Measurements from ENCODE around the gene PAN2. TPM values are rescaled to one million over a fixed set of nuclear protein-coding genes. Genes with fewer than 3 reads are reported as not detected.
"Not testable (repeated sequence)": the region's sequence is repeated elsewhere in the genome, so short reads cannot be mapped to it uniquely, and the experiment has no call there.

PAN2 gene
- total RNA-seq, 1 donor: 10.5 TPM

DNA sequence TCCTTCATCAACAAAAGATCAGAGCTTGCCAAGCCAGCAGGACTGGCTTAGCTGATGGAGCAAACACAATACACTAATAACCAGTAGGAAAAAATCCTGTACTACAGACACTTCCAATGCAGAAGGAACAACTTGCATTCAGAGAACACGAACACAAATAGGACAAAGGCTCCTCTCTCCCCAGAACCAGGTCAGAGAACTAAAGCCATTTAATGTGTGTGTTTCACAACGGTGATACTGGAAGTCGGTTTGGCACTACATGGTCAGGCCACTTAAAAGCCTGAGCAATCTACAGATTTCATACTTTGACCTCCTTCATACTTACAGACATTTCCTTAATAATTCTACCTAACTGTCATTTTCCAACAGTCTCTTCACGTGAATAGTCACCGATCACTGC lies 40.0 kb downstream of the PAN2 start:
- Histone ChIP-seq H2AFZ (ENCODE audit: low read length) (no peak overlapping the region), H3K27me3 (ENCODE audit: insufficient read depth, low read length) (no peaks in the 10 kb centered on the region), H3K4me3 (ENCODE audit: insufficient read depth, low read length) (no peak overlapping the region), H4K20me1 (ENCODE audit: insufficient read depth, low read length) (peaks cover 24% of the 10 kb centered on the region), H3K4me2 (ENCODE audit: insufficient read depth, low read length) (no peak overlapping the region), H3K36me3 (ENCODE audit: insufficient read depth, low read length) (peaks cover 29% of the 10 kb centered on the region), H3K4me1 (ENCODE audit: insufficient read depth, low read length) (peaks cover 7% of the 10 kb centered on the region), H3K27ac (ENCODE audit: low read depth, low read length) (no peak overlapping the region), H3K79me2 (ENCODE audit: insufficient read depth, low read length) (peaks cover 92% of the 10 kb centered on the region), H3K9me3 (ENCODE audit: low read depth, low read length) (no peaks in the 10 kb centered on the region)
- TF ChIP-seq, protein P1, sequence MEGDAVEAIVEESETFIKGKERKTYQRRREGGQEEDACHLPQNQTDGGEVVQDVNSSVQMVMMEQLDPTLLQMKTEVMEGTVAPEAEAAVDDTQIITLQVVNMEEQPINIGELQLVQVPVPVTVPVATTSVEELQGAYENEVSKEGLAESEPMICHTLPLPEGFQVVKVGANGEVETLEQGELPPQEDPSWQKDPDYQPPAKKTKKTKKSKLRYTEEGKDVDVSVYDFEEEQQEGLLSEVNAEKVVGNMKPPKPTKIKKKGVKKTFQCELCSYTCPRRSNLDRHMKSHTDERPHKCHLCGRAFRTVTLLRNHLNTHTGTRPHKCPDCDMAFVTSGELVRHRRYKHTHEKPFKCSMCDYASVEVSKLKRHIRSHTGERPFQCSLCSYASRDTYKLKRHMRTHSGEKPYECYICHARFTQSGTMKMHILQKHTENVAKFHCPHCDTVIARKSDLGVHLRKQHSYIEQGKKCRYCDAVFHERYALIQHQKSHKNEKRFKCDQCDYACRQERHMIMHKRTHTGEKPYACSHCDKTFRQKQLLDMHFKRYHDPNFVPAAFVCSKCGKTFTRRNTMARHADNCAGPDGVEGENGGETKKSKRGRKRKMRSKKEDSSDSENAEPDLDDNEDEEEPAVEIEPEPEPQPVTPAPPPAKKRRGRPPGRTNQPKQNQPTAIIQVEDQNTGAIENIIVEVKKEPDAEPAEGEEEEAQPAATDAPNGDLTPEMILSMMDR (IDR thresholded peaks at IDR 0.05; ENCODE audit: extremely low read depth, low read depth, low read length): no peak
- DNase-seq (ENCODE audit: insufficient read length, low spot score, missing footprints): no peak

GRCh38 chr12:56288705-56289387 lies 45.0 kb downstream of the PAN2 start:
- Histone ChIP-seq H3K36me3 (ENCODE audit: insufficient read depth, low read length) (peaks cover 41% of the 10 kb centered on the region), H3K79me2 (ENCODE audit: insufficient read depth, low read length) (peaks cover 62% of the 10 kb centered on the region)
- DNase-seq (ENCODE audit: insufficient read length, low spot score, missing footprints): no peak

GRCh38 chr12:56286044-56286830 lies 47.6 kb downstream of the PAN2 start:
- no peaks in the 10 kb centered on the region for H3K27me3 ChIP-seq (ENCODE audit: insufficient read depth, low read length)

More at GRCh38 chr12:56288705-56289387, 45.0 kb downstream of the PAN2 start:
- Histone ChIP-seq H3K4me1 (ENCODE audit: insufficient read depth, low read length) (peaks cover 5% of the 10 kb centered on the region), H3K27me3 (ENCODE audit: insufficient read depth, low read length) (no peaks in the 10 kb centered on the region), H4K20me1 (ENCODE audit: insufficient read depth, low read length) (peaks cover 17% of the 10 kb centered on the region), H2AFZ (ENCODE audit: low read length) (no peak overlapping the region), H3K4me2 (ENCODE audit: insufficient read depth, low read length) (no peak overlapping the region), H3K27ac (ENCODE audit: low read depth, low read length) (no peak overlapping the region), H3K4me3 (ENCODE audit: insufficient read depth, low read length) (no peak overlapping the region), H3K9me3 (ENCODE audit: low read depth, low read length) (no peaks in the 10 kb centered on the region)
- TF ChIP-seq, protein P1 (IDR thresholded peaks at IDR 0.05; ENCODE audit: extremely low read depth, low read depth, low read length): no peak

GRCh38 chr12:56284263-56284662 lies 49.5 kb downstream of the PAN2 start:
- H3K4me1 ChIP-seq (ENCODE audit: insufficient read depth, low read length); H3K9me3 ChIP-seq (ENCODE audit: low read depth, low read length); H3K4me3 ChIP-seq (ENCODE audit: insufficient read depth, low read length); H3K4me2 ChIP-seq (ENCODE audit: insufficient read depth, low read length); H2AFZ ChIP-seq (ENCODE audit: low read length); H3K27ac ChIP-seq (ENCODE audit: low read depth, low read length); DNase-seq (ENCODE audit: insufficient read length, low spot score, missing footprints); H3K27me3 ChIP-seq (ENCODE audit: insufficient read depth, low read length); H4K20me1 ChIP-seq (ENCODE audit: insufficient read depth, low read length): not testable (repeated sequence)
- H3K79me2 ChIP-seq (ENCODE audit: insufficient read depth, low read length): peaks cover 22% of the 10 kb centered on the region
- H3K36me3 ChIP-seq (ENCODE audit: insufficient read depth, low read length): peaks cover 61% of the 10 kb centered on the region

More at GRCh38 chr12:56286044-56286830, 47.6 kb downstream of the PAN2 start:
- TF ChIP-seq, protein P1 (IDR thresholded peaks at IDR 0.05; ENCODE audit: extremely low read depth, low read depth, low read length): no peak
- Histone ChIP-seq H3K79me2 (ENCODE audit: insufficient read depth, low read length) (peaks cover 39% of the 10 kb centered on the region), H3K36me3 (ENCODE audit: insufficient read depth, low read length) (peaks cover 55% of the 10 kb centered on the region), H3K27ac (ENCODE audit: low read depth, low read length) (no peak overlapping the region), H4K20me1 (ENCODE audit: insufficient read depth, low read length) (peaks cover 8% of the 10 kb centered on the region), H3K9me3 (ENCODE audit: low read depth, low read length) (no peaks in the 10 kb centered on the region), H3K4me2 (ENCODE audit: insufficient read depth, low read length) (no peak overlapping the region), H3K4me3 (ENCODE audit: insufficient read depth, low read length) (no peak overlapping the region), H3K4me1 (ENCODE audit: insufficient read depth, low read length) (peaks cover 5% of the 10 kb centered on the region), H2AFZ (ENCODE audit: low read length) (no peak overlapping the region)
- DNase-seq (ENCODE audit: insufficient read length, low spot score, missing footprints): peak; percentile 21

All from osteoblast (primary cell).